ENCODE measurements around the gene DPAGT1. TPM values are rescaled to one million over a fixed set of nuclear protein-coding genes. Genes with fewer than 3 reads are reported as not detected.

Gene DPAGT1
- 10 to 100 TPM; 23.0 to 34.0 (median 28.5) TPM for total RNA-seq

- TF ChIP-seq CTCF (IDR thresholded peaks at IDR 0.05), result no peak
- ATAC-seq (ENCODE audit: low FRiP score), result peak; percentile 91
- peak; percentile 69 for DNase-seq (ENCODE audit: low spot score)
Measured at GRCh38 chr11:119101759-119102423, at the start of gene DPAGT1. DPAGT1 (minus strand) TSS chr11:119101853; CDS start chr11:119101655, 198 bp downstream.

- ATAC-seq (ENCODE audit: low FRiP score) (no peak), DNase-seq (ENCODE audit: low spot score) (no peak)
- TF ChIP-seq CTCF (IDR thresholded peaks at IDR 0.05), result no peak
Measured at GRCh38 chr11:119149786-119150275, 48.2 kb upstream of the DPAGT1 start.

DNA sequence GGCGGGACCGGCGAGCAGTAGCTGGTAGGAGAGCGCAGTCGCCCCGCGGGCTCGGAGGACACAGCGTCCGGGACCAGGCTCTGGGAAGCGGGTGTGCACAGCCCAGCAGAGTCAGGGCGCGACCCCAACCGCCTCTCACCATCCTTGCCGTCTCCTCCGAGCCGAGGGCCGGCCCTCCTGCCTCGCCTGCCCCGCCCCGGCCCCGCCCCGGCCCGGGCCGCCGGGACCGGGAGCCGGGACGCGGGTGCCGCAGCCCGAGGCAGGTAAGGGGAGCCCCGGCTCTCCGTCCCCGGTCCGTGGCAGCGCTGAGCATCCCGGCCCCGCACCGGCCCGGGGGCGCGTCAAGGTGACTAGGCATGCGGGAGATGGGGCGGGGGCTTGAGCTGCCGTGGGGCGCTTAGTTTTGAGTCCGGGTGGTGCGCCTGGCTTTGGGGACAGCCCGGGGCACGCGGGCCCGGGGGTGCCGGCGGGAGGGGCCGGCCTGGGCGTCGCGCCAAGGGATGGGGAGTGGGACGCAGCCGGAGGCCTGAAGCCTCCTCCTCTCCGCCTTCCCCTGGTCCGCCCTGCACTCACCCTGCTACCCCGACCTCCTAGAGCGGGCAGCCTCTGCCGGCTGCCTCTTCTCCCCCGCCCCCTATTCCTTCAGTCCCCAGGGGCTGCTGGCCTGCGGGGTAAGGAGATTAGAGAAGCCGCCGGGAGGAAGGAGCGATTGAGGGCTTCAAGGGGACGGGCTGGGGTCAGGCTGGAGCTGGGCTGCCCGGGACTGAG lies 47.5 kb upstream of the DPAGT1 start, which contains the start of gene ABCG4:
TSS of gene ABCG4 (plus strand) at position 35 of the 768 bp plus-strand sequence. CDS start 914 bp downstream, outside the sequence.
- ATAC-seq (ENCODE audit: low FRiP score), result peak; percentile 43
- DNase-seq (ENCODE audit: low spot score), result no peak
- TF ChIP-seq CTCF (IDR thresholded peaks at IDR 0.05), result no peak

GRCh38 chr11:119148720-119149017 lies 47.0 kb upstream of the DPAGT1 start:
- ATAC-seq (ENCODE audit: low FRiP score) (peak; percentile 15), DNase-seq (ENCODE audit: low spot score) (no peak)
- TF ChIP-seq CTCF (IDR thresholded peaks at IDR 0.05), result no peak

- DNase-seq (ENCODE audit: low spot score) (no peak), ATAC-seq (ENCODE audit: low FRiP score) (no peak)
- no peak for TF ChIP-seq CTCF (IDR thresholded peaks at IDR 0.05)
Measured at GRCh38 chr11:119147604-119148333, 46.1 kb upstream of the DPAGT1 start.

DNA sequence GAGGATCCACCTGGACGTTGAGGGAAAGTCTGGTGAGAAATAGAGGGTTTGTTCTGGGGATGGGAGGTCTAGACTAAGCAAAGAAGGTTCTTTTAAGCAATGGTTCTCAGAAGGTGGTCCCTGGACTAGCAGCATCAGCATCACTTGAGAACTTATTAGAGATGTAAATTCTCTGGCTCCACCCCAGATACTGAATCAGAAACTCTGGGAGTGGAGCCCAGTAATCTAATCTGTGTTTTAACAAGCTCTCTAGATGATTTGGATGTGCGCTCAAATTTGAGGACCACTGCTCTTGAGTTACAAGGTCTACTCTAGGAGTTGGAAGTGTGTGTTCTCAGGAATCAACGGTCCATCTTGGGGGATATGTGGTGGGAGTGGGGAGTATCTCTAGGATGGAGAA lies 43.9 kb upstream of the DPAGT1 start:
- no peak for ATAC-seq (ENCODE audit: low FRiP score)
- no peak for TF ChIP-seq CTCF (IDR thresholded peaks at IDR 0.05)
- DNase-seq (ENCODE audit: low spot score), result no peak

Measured in omental fat pad (tissue), 4 donors.